A549 (cell line): ENCODE measurements around the gene UGT1A10. TPM values are rescaled to one million over a fixed set of nuclear protein-coding genes. Genes with fewer than 3 reads are reported as not detected.

ENCODE experiments used
- ATAC-seq, 2 experiments: fragments of 200-7000 bp in 1 of 2; fragments of >200 bp in 1 of 2; cut with Nextera tagmentation in 1 of 2; cut with Tn5 transposase in 1 of 2; 3 replicates each; pipeline versions ENCODE4 v1.8.0 to v1.9.1; 2018 to 2020; ENCODE audit warnings: mild to moderate bottlenecking in 1 of 2, moderate library complexity in 1 of 2
- CTCF ChIA-PET: fragments of 300-600 bp; sonication (Branson Sonifier 250); formaldehyde crosslinking; extraction: SDS; loops from one replicate; lab custom pipeline; 2021; ENCODE audit warnings: antibody characterized with exemption, inconsistent platforms; lab: Yijun Ruan, JAX
- POLR2A ChIA-PET: fragments of 350-600 bp; formaldehyde crosslinking; extraction: SDS; loops from one replicate; lab custom pipeline; 2021; ENCODE audit warnings: antibody characterized with exemption, inconsistent platforms; lab: Yijun Ruan, JAX
- DNase-seq, 2 experiments: peaks; one replicate each; pipeline versions ENCODE4 v3.0.0 to v3.0.0-alpha.2; 2011 to 2016; ENCODE audit warnings: low read depth in 1 of 2, low spot score in 1 of 2
- FAIRE-seq: peaks from 2 replicates; lab custom pipeline; 2011; peaks lifted over from hg19 to GRCh38; lab: Jason Lieb, UNC
- H3K27ac ChIP-seq, 2 experiments: fragments of >200 bp; sonication (Bioruptor Twin); formaldehyde crosslinking; 3 replicates each; pipeline ENCODE4 v1.5.1; 2016 to 2017
- H3K4me1 ChIP-seq: fragments of >200 bp; sonication (Bioruptor Twin); formaldehyde crosslinking; 3 replicates; pipeline ENCODE4 v1.6.1; 2016
- H3K4me2 ChIP-seq: fragments of >200 bp; sonication (Bioruptor Twin); formaldehyde crosslinking; 3 replicates; pipeline ENCODE4 v1.6.1; 2016
- H3K4me3 ChIP-seq: fragments of >200 bp; sonication (Bioruptor Twin); formaldehyde crosslinking; 3 replicates; pipeline ENCODE4 v1.5.1; 2016
- H3K9me3 ChIP-seq: fragments of >200 bp; sonication (Bioruptor Twin); formaldehyde crosslinking; 3 replicates; pipeline ENCODE4 v1.6.1; 2016
- ATOH8 ChIP-seq: fragments of 250-450 bp; sonication (Bioruptor Pico); IDR thresholded peaks from 2 replicates; pipeline ENCODE4 v1.5.0; 2020; ENCODE audit warnings: low read depth, mild to moderate bottlenecking, moderate library complexity
- BCL3 ChIP-seq: fragments of >200 bp; sonication (Bioruptor Twin); formaldehyde crosslinking; IDR thresholded peaks from 3 replicates; pipeline ENCODE4 v1.6.1; 2016
- BHLHE40 ChIP-seq: IDR thresholded peaks from 2 replicates; pipeline ENCODE4 v1.6.1; 2012; ENCODE audit warnings: low read depth, low read length, inconsistent platforms
- CBX8 ChIP-seq: fragments of 200-600 bp; sonication (generic); IDR thresholded peaks from 2 replicates; pipeline ENCODE4 v1.6.1; 2016
- CEBPB ChIP-seq, 2 experiments: fragments of >200 bp in 1 of 2; sonication (Bioruptor Twin) in 1 of 2; formaldehyde crosslinking in 1 of 2; IDR thresholded peaks; 2 replicates each; pipeline ENCODE4 v1.6.1; 2012 to 2016
- E2F6 ChIP-seq: IDR thresholded peaks from 2 replicates; pipeline ENCODE4 v1.6.1; 2012; ENCODE audit warnings: low read depth, borderline replicate concordance
- EHF ChIP-seq: fragments of 250-450 bp; sonication (Bioruptor Pico); IDR thresholded peaks from 2 replicates; pipeline ENCODE4 v1.5.0; 2020; ENCODE audit warnings: mild to moderate bottlenecking
- EHMT2 ChIP-seq: fragments of 200-600 bp; sonication (generic); IDR thresholded peaks from 2 replicates; pipeline ENCODE4 v1.6.1; 2016; ENCODE audit warnings: antibody characterized with exemption, low read depth, mild to moderate bottlenecking, moderate library complexity
- ELK1 ChIP-seq: fragments of 150-350 bp; IDR thresholded peaks from 2 replicates; pipeline ENCODE4 v1.6.1; 2014; ENCODE audit warnings: low read depth, mild to moderate bottlenecking, low read length
- EP300 ChIP-seq, 2 experiments: fragments of >200 bp; sonication (Bioruptor Twin); formaldehyde crosslinking; IDR thresholded peaks; 2 replicates in 1 of 2; 3 replicates in 1 of 2; pipeline ENCODE4 v1.6.1; 2016 to 2017
- GATA3 ChIP-seq: IDR thresholded peaks from 2 replicates; pipeline ENCODE4 v1.6.1; 2012; ENCODE audit warnings: borderline replicate concordance
- HDAC2 ChIP-seq: fragments of 200-600 bp; sonication (generic); IDR thresholded peaks from 2 replicates; pipeline ENCODE4 v1.6.1; 2016
- HES2 ChIP-seq: fragments of >200 bp; sonication (Bioruptor Twin); formaldehyde crosslinking; IDR thresholded peaks from 2 replicates; pipeline ENCODE4 v1.6.1; 2016
- HOXA7 ChIP-seq: fragments of 250-450 bp; sonication (Bioruptor Pico); IDR thresholded peaks from 2 replicates; pipeline ENCODE4 v1.5.0; 2020; ENCODE audit warnings: mild to moderate bottlenecking, moderate library complexity
- HOXB13 ChIP-seq: fragments of 250-450 bp; sonication (Bioruptor Pico); IDR thresholded peaks from 2 replicates; pipeline ENCODE4 v1.5.0; 2020; ENCODE audit warnings: low read depth, mild to moderate bottlenecking, moderate library complexity
- HOXB5 ChIP-seq: fragments of 250-450 bp; sonication (Bioruptor Pico); IDR thresholded peaks from 2 replicates; pipeline ENCODE4 v1.5.0; 2020; ENCODE audit warnings: mild to moderate bottlenecking, moderate library complexity
- JUNB ChIP-seq: fragments of >200 bp; sonication (Bioruptor Twin); formaldehyde crosslinking; IDR thresholded peaks from 2 replicates; pipeline ENCODE4 v1.6.1; 2016
- KDM5A ChIP-seq: fragments of 200-600 bp; sonication (generic); IDR thresholded peaks from 2 replicates; pipeline ENCODE4 v1.6.1; 2016; ENCODE audit warnings: antibody characterized with exemption, mild to moderate bottlenecking
- MAX ChIP-seq: IDR thresholded peaks from 2 replicates; pipeline ENCODE4 v1.6.1; 2012
- NFE2L2 ChIP-seq: fragments of 150-350 bp; conservative IDR thresholded peaks from 2 replicates; pipeline ENCODE4 v1.6.1; 2014; ENCODE audit warnings: low read length
- PBX3 ChIP-seq: IDR thresholded peaks from 2 replicates; pipeline ENCODE4 v1.6.1; 2012
- PHF8 ChIP-seq: fragments of 200-600 bp; sonication (generic); IDR thresholded peaks from 2 replicates; pipeline ENCODE4 v1.6.1; 2016; ENCODE audit warnings: low read depth, mild to moderate bottlenecking, antibody characterized with exemption, moderate library complexity, borderline replicate concordance
- POLR2A ChIP-seq: IDR thresholded peaks from 2 replicates; pipeline ENCODE4 v1.6.1; 2012; ENCODE audit warnings: mild to moderate bottlenecking, low read length
- POLR2AphosphoS2 ChIP-seq: conservative IDR thresholded peaks from 2 replicates; pipeline ENCODE4 v1.6.1; 2012; ENCODE audit warnings: low read length, improper control_type of control experiment, inconsistent platforms
- RFX5 ChIP-seq: fragments of 450-650 bp; IDR thresholded peaks from 2 replicates; pipeline ENCODE4 v1.7.1; 2014; ENCODE audit warnings: antibody characterized with exemption, mild to moderate bottlenecking, moderate library complexity
- RNF2 ChIP-seq: fragments of 200-600 bp; sonication (generic); IDR thresholded peaks from 2 replicates; pipeline ENCODE4 v1.6.1; 2016; ENCODE audit warnings: low read depth, mild to moderate bottlenecking, antibody characterized with exemption, moderate library complexity, borderline replicate concordance
- SMC3 ChIP-seq: fragments of >200 bp; sonication (Bioruptor Twin); formaldehyde crosslinking; IDR thresholded peaks from 3 replicates; pipeline ENCODE4 v1.6.1; 2018; ENCODE audit warnings: inconsistent platforms
- TFCP2L1 ChIP-seq: fragments of 250-450 bp; sonication (Bioruptor Pico); IDR thresholded peaks from 2 replicates; pipeline ENCODE4 v1.5.0; 2021; ENCODE audit warnings: mild to moderate bottlenecking
- ZFP36 ChIP-seq: fragments of 450-650 bp; IDR thresholded peaks from 2 replicates; pipeline ENCODE4 v1.6.1; 2014; ENCODE audit warnings: borderline replicate concordance; ENCODE audit not compliant: partially characterized antibody
- ZSCAN20 ChIP-seq: fragments of 250-450 bp; sonication (Bioruptor Pico); IDR thresholded peaks from 2 replicates; pipeline ENCODE4 v1.8.0; 2022; ENCODE audit warnings: mild to moderate bottlenecking, moderate library complexity
- WGBS: methylation state at CpG from one replicate; pipeline ENCODE4 v1.1.6; 2017; ENCODE audit errors: missing lambda C conversion rate; 5-methylcytosine and 5-hydroxymethylcytosine counted together
- polyA plus RNA-seq, 4 experiments: library from polyadenylated mRNA; depleted of rRNA in 3 of 4; stranded (reverse); fragments of >200 nt; fragmentation: RNase III in 1 of 4; extraction: RNeasy Plus Mini Kit Qiagen cat#74134 plus additional on column Dnase treatment in 1 of 4; gene quantifications; 2 replicates in 3 of 4; 3 replicates in 1 of 4; pipeline ENCODE4 v1.2.3, GENCODE V29; 2011 to 2017

UGT1A10 gene
- polyA plus RNA-seq, 2 of the 4 experiments (the other 2 are of a cell fraction): 0.10 TPM; not detected in 1

- ChIA-PET POLR2A (no interaction called here), CTCF (no interaction called here)
- Histone ChIP-seq H3K4me3 (no peak overlapping the region), H3K27ac (peak overlapping the region in 1 of 2 experiments; percentile 13; a peak in 2 of 6 replicates), H3K9me3 (no peaks in the 10 kb centered on the region), H3K4me1 (no peaks in the 10 kb centered on the region), H3K4me2 (no peak overlapping the region)
- ATAC-seq (no peak), FAIRE-seq (no peak), DNase-seq (no peak)
- no peak for TF ChIP-seq HOXB13
- TF ChIP-seq EP300 (IDR thresholded peaks at IDR 0.05): no peak
- no peak for TF ChIP-seq KDM5A
- no peak for TF ChIP-seq PHF8
- TF ChIP-seq EHMT2: no peak
- TF ChIP-seq HES2: no peak
- TF ChIP-seq RFX5: no peak
- TF ChIP-seq JUNB: no peak
- no peak for TF ChIP-seq EHF (CRISPR knock-in tag)
- TF ChIP-seq HOXA7: no peak
- no peak for TF ChIP-seq BCL3
- TF ChIP-seq GATA3: no peak
- no peak for TF ChIP-seq PBX3
- no peak for TF ChIP-seq BHLHE40
- TF ChIP-seq POLR2AphosphoS2: no peak
- TF ChIP-seq MAX: no peak
- TF ChIP-seq TFCP2L1: no peak
- WGBS: 91% methylated on average over 7 of the region's 7 CpGs
Measured at GRCh38 chr2:233792720-233793119, 156.5 kb downstream of the UGT1A10 start.

- Histone ChIP-seq H3K4me1 (no peaks in the 10 kb centered on the region), H3K27ac (peak overlapping the region in 1 of 2 experiments; percentile 13; a peak in 2 of 6 replicates), H3K9me3 (no peaks in the 10 kb centered on the region), H3K4me3 (no peak overlapping the region), H3K4me2 (no peak overlapping the region)
- FAIRE-seq (no peak), DNase-seq (no peak), ATAC-seq (no peak)
- POLR2A ChIA-PET: no interaction called here
- CTCF ChIA-PET: interaction anchor here (0.5 to 1.6 kb wide), 3 partner anchors 23 to 44 kb away, joined by 3 read pairs; no protein-coding TSS in a partner anchor
- WGBS: 83% methylated on average over 13 of the region's 18 CpGs
- TF ChIP-seq CBX8 (no peak), EHF (CRISPR knock-in tag) (no peak), POLR2A (no peak), GATA3 (no peak), CEBPB (IDR thresholded peaks at IDR 0.05) (no peak), ATOH8 (CRISPR knock-in tag) (no peak), BHLHE40 (no peak), RNF2 (no peak), E2F6 (no peak), ZSCAN20 (CRISPR knock-in tag) (no peak), HOXB5 (CRISPR knock-in tag) (no peak), ELK1 (no peak), HDAC2 (no peak), TFCP2L1 (no peak), NFE2L2 (no peak), SMC3 (no peak), ZFP36 (no peak), PBX3 (no peak)
Measured at GRCh38 chr2:233793465-233794127, 157.3 kb downstream of the UGT1A10 start.
